ENCODE data around the gene CSNK1G3. TPM values are rescaled to one million over a fixed set of nuclear protein-coding genes. Genes with fewer than 3 reads are reported as not detected.

The CSNK1G3 gene
- total and polyA plus RNA-seq, 5 donors: 5.8 to 37.3 (median 33.0) TPM

GRCh38 chr5:123537256-123537655 is 25.3 kb downstream of the CSNK1G3 start:
- no peak overlapping the region for H3K4me3 ChIP-seq (ENCODE audit: low read length)
- intact Hi-C loops (cut with DNase I): no loop called here
- no peaks in the 10 kb centered on the region for H3K9me3 ChIP-seq (ENCODE audit: control insufficient read depth, low read length)
- ATAC-seq (no peak), DNase-seq (no peak)
- 97% methylated on average over 2 of the region's 2 CpGs for WGBS
- H3K4me1 ChIP-seq (ENCODE audit: control insufficient read depth, insufficient read depth, low read length): peaks cover 3% of the 10 kb centered on the region
- no peak overlapping the region for H3K27ac ChIP-seq (ENCODE audit: low read length)
- no peaks in the 10 kb centered on the region for H3K27me3 ChIP-seq (ENCODE audit: control insufficient read depth, insufficient read depth)

- Histone ChIP-seq H3K9me3 (ENCODE audit: control insufficient read depth, low read length) (no peaks in the 10 kb centered on the region), H3K4me3 (ENCODE audit: low read length) (no peak overlapping the region), H3K27ac (ENCODE audit: low read length) (no peak overlapping the region), H3K27me3 (ENCODE audit: control insufficient read depth, insufficient read depth) (no peaks in the 10 kb centered on the region), H3K4me1 (ENCODE audit: control insufficient read depth, insufficient read depth, low read length) (peaks cover 3% of the 10 kb centered on the region)
- 96% methylated on average over 2 of the region's 2 CpGs for WGBS
- ATAC-seq (no peak), DNase-seq (no peak)
- intact Hi-C loops (cut with DNase I): no loop called here
Measured at GRCh38 chr5:123537845-123538244, 25.9 kb downstream of the CSNK1G3 start.

GRCh38 chr5:123538670-123539459 is 26.9 kb downstream of the CSNK1G3 start:
- WGBS: 78% methylated on average over 8 of the region's 8 CpGs
- intact Hi-C loops (cut with DNase I): no loop called here
- H3K27ac ChIP-seq (ENCODE audit: low read length): no peak overlapping the region
- H3K9me3 ChIP-seq (ENCODE audit: control insufficient read depth, low read length): no peaks in the 10 kb centered on the region
- DNase-seq: no peak
- peaks cover 3% of the 10 kb centered on the region for H3K4me1 ChIP-seq (ENCODE audit: control insufficient read depth, insufficient read depth, low read length)
- H3K4me3 ChIP-seq (ENCODE audit: low read length): no peak overlapping the region
- no peak for ATAC-seq
- H3K27me3 ChIP-seq (ENCODE audit: control insufficient read depth, insufficient read depth): no peaks in the 10 kb centered on the region

- no peak overlapping the region for H3K27ac ChIP-seq (ENCODE audit: low read length)
- no peaks in the 10 kb centered on the region for H3K27me3 ChIP-seq (ENCODE audit: control insufficient read depth, insufficient read depth)
- 97% methylated on average over 7 of the region's 7 CpGs for WGBS
- intact Hi-C loops (cut with DNase I): no loop called here
- no peak for DNase-seq
- H3K9me3 ChIP-seq (ENCODE audit: control insufficient read depth, low read length): no peaks in the 10 kb centered on the region
- ATAC-seq: no peak
- peaks cover 3% of the 10 kb centered on the region for H3K4me1 ChIP-seq (ENCODE audit: control insufficient read depth, insufficient read depth, low read length)
- H3K4me3 ChIP-seq (ENCODE audit: low read length): no peak overlapping the region
Measured at GRCh38 chr5:123540534-123540933, 28.6 kb downstream of the CSNK1G3 start.

- intact Hi-C loops (cut with DNase I): no loop called here
- Histone ChIP-seq H3K27me3 (ENCODE audit: control insufficient read depth, insufficient read depth) (no peaks in the 10 kb centered on the region), H3K27ac (ENCODE audit: low read length) (no peak overlapping the region), H3K9me3 (ENCODE audit: control insufficient read depth, low read length) (no peaks in the 10 kb centered on the region), H3K4me1 (ENCODE audit: control insufficient read depth, insufficient read depth, low read length) (peaks cover 3% of the 10 kb centered on the region), H3K4me3 (ENCODE audit: low read length) (no peak overlapping the region)
- DNase-seq (no peak), ATAC-seq (no peak)
- WGBS: 94% methylated on average over 3 of the region's 3 CpGs
Measured at GRCh38 chr5:123543438-123543837, 31.5 kb downstream of the CSNK1G3 start.

- ATAC-seq (no peak), DNase-seq (no peak)
- no peak overlapping the region for H3K27ac ChIP-seq (ENCODE audit: low read length)
- intact Hi-C loops (cut with DNase I): no loop called here
- WGBS: 78% methylated on average over 7 of the region's 7 CpGs
- H3K4me3 ChIP-seq (ENCODE audit: low read length): no peak overlapping the region
- H3K9me3 ChIP-seq (ENCODE audit: control insufficient read depth, low read length): no peaks in the 10 kb centered on the region
- H3K27me3 ChIP-seq (ENCODE audit: control insufficient read depth, insufficient read depth): no peaks in the 10 kb centered on the region
- H3K4me1 ChIP-seq (ENCODE audit: control insufficient read depth, insufficient read depth, low read length): no peaks in the 10 kb centered on the region
Measured at GRCh38 chr5:123545506-123545905, 33.5 kb downstream of the CSNK1G3 start.

GRCh38 chr5:123546657-123547056 is 34.7 kb downstream of the CSNK1G3 start:
- DNase-seq: no peak
- no peaks in the 10 kb centered on the region for H3K9me3 ChIP-seq (ENCODE audit: control insufficient read depth, low read length)
- H3K4me1 ChIP-seq (ENCODE audit: control insufficient read depth, insufficient read depth, low read length): no peaks in the 10 kb centered on the region
- WGBS: 95% methylated on average over 1 of the region's 1 CpG
- no peak overlapping the region for H3K4me3 ChIP-seq (ENCODE audit: low read length)
- H3K27ac ChIP-seq (ENCODE audit: low read length): no peak overlapping the region
- intact Hi-C loops (cut with DNase I): no loop called here
- ATAC-seq: no peak
- no peaks in the 10 kb centered on the region for H3K27me3 ChIP-seq (ENCODE audit: control insufficient read depth, insufficient read depth)

GRCh38 chr5:123549256-123549904 is 37.4 kb downstream of the CSNK1G3 start:
- no peak overlapping the region for H3K4me3 ChIP-seq (ENCODE audit: low read length)
- H3K27ac ChIP-seq (ENCODE audit: low read length): no peak overlapping the region
- DNase-seq: no peak
- 73% methylated on average over 3 of the region's 3 CpGs for WGBS
- H3K27me3 ChIP-seq (ENCODE audit: control insufficient read depth, insufficient read depth): no peaks in the 10 kb centered on the region
- no peaks in the 10 kb centered on the region for H3K4me1 ChIP-seq (ENCODE audit: control insufficient read depth, insufficient read depth, low read length)
- intact Hi-C loops (cut with DNase I): no loop called here
- no peak for ATAC-seq
- no peaks in the 10 kb centered on the region for H3K9me3 ChIP-seq (ENCODE audit: control insufficient read depth, low read length)

- Histone ChIP-seq H3K4me1 (ENCODE audit: control insufficient read depth, insufficient read depth, low read length) (no peaks in the 10 kb centered on the region), H3K27ac (ENCODE audit: low read length) (no peak overlapping the region), H3K9me3 (ENCODE audit: control insufficient read depth, low read length) (no peaks in the 10 kb centered on the region), H3K4me3 (ENCODE audit: low read length) (no peak overlapping the region), H3K27me3 (ENCODE audit: control insufficient read depth, insufficient read depth) (no peaks in the 10 kb centered on the region)
- ATAC-seq: no peak
- 62% methylated on average over 4 of the region's 4 CpGs for WGBS
- no peak for DNase-seq
- intact Hi-C loops (cut with DNase I): no loop called here
Measured at GRCh38 chr5:123554601-123555000, 42.6 kb downstream of the CSNK1G3 start.

- Histone ChIP-seq H3K4me1 (ENCODE audit: control insufficient read depth, insufficient read depth, low read length) (no peaks in the 10 kb centered on the region), H3K4me3 (ENCODE audit: low read length) (no peak overlapping the region), H3K9me3 (ENCODE audit: control insufficient read depth, low read length) (no peaks in the 10 kb centered on the region), H3K27ac (ENCODE audit: low read length) (no peak overlapping the region), H3K27me3 (ENCODE audit: control insufficient read depth, insufficient read depth) (no peaks in the 10 kb centered on the region)
- DNase-seq: no peak
- over 99% methylated on average over 3 of the region's 3 CpGs for WGBS
- ATAC-seq: no peak
- intact Hi-C loops (cut with DNase I): no loop called here
Measured at GRCh38 chr5:123557907-123558306, 45.9 kb downstream of the CSNK1G3 start.

GRCh38 chr5:123558762-123559433 is 46.9 kb downstream of the CSNK1G3 start:
- 90% methylated on average over 5 of the region's 5 CpGs for WGBS
- intact Hi-C loops (cut with DNase I): no loop called here
- no peak for ATAC-seq

More at GRCh38 chr5:123558762-123559433, 46.9 kb downstream of the CSNK1G3 start:
- Histone ChIP-seq H3K4me1 (ENCODE audit: control insufficient read depth, insufficient read depth, low read length) (no peaks in the 10 kb centered on the region), H3K9me3 (ENCODE audit: control insufficient read depth, low read length) (no peaks in the 10 kb centered on the region), H3K27me3 (ENCODE audit: control insufficient read depth, insufficient read depth) (no peaks in the 10 kb centered on the region), H3K4me3 (ENCODE audit: low read length) (no peak overlapping the region), H3K27ac (ENCODE audit: low read length) (no peak overlapping the region)
- no peak for DNase-seq

Data from right cardiac atrium (tissue), 5 donors.